HG02852 (cell line): Measurements from ENCODE around the gene CRACDL.

Experiments used
- ATAC-seq: cut with Tn5 transposase; IDR thresholded peaks from one replicate; pipeline ENCODE4 v1.9.1; 2021; ENCODE audit warnings: mild to moderate bottlenecking, moderate library complexity; ENCODE audit not compliant: unreplicated experiment

Gene CRACDL

DNA sequence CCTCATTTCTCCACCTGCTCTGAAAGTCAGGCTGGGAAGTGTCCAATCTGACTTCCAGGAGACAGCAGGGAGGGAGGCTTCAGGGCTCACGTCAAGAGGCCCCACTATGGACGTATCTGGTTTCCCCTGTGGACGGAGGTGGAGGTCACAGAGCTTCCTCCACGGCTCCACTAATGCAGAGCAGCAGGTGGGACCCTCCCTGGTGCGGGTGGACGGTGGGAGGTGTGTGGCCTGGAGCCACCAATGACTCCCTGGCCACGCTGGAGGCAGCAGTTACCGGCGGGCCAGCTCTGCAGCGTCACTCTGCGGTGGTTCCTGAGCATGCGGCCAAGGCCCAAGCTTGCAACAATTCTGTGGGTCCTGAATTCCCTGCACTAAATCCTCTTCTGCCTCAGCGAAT is 9.0 kb downstream of the CRACDL start:
- ATAC-seq, result no peak

- ATAC-seq, result no peak
These were observed 9.4 kb downstream of the CRACDL start for GRCh38 chr2:98926601-98927000.

DNA sequence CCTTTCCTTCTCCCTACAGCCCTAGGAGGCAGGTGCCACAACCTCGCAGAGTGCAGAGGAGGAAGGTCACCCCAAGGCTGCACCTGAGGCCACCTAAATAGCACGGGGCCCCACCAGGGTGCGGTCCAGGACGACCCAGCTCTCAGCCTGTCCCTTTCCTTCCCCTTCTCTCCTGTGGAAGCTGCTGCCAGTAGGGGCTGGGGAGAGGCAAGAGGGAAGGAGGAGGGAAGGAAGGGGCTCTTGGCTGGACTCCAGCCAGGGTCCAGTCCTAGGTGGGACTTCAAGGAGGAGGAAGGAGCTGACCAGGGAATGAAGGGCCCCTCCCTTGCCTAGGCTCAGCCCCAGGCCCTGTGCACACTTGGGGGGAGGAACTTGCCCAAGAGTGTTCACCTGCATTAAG is 11.1 kb downstream of the CRACDL start:
- no peak for ATAC-seq

GRCh38 chr2:98924038-98924830 is 11.8 kb downstream of the CRACDL start:
- ATAC-seq, result no peak

DNA sequence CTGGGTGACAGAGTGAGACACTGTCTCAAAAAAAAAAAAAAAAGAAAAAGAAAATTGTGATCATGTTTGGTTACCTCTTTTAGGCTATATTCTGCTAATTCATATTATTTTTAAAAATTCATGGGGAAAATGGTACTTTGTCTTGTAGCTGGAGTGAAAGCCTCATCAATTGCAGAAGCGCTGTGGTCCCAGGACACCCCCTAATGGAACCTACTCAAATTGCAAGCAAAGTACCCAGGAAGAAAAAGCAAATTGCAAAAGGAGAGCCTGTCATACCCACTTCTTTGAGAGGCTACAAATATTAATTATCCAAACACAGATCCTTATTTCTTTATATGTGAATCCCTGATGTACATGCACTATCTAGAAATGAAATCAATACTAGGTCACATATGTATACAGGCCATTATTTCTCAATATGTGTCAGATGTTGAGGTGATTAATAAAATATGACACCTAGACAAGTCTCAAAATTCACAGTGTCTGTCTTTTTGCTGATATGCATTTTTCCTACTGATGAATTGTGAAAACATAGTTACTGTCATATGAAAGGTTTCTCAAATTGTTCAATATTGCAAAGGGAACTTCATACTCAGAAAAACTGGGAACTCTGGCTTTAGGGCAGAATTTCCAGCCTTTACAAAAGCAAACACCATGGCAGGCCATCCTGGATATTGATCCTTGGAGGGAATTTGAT is 12.6 kb downstream of the CRACDL start:
- ATAC-seq, result no peak

GRCh38 chr2:98921062-98921461 is 15.0 kb downstream of the CRACDL start:
- ATAC-seq, result no peak

DNA sequence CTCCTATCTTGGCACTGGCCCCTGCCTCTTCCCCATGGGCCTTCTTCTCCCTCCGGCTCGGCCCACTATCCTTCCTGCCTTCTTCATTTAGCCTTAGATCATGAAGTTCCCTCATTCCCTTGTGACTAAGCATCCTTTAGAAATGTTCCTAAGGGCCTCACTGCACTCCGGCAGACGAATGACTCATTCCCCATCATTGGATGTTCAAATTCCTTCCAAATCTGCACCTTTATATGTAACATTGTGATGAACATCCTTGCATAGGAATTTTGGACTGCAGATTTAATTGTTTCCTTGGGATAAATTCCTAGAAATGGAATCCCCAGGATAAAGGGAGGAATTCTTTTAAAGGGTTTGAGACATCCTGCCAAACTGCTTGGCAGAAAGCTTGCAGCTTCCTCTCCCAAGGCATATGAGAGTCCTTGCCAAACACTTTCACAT is 19.0 kb downstream of the CRACDL start:
- ATAC-seq, result no peak

- no peak for ATAC-seq
These were observed 20.2 kb downstream of the CRACDL start for GRCh38 chr2:98915751-98916358.

- ATAC-seq, result no peak
These were observed 21.1 kb downstream of the CRACDL start for GRCh38 chr2:98914713-98915580.

DNA sequence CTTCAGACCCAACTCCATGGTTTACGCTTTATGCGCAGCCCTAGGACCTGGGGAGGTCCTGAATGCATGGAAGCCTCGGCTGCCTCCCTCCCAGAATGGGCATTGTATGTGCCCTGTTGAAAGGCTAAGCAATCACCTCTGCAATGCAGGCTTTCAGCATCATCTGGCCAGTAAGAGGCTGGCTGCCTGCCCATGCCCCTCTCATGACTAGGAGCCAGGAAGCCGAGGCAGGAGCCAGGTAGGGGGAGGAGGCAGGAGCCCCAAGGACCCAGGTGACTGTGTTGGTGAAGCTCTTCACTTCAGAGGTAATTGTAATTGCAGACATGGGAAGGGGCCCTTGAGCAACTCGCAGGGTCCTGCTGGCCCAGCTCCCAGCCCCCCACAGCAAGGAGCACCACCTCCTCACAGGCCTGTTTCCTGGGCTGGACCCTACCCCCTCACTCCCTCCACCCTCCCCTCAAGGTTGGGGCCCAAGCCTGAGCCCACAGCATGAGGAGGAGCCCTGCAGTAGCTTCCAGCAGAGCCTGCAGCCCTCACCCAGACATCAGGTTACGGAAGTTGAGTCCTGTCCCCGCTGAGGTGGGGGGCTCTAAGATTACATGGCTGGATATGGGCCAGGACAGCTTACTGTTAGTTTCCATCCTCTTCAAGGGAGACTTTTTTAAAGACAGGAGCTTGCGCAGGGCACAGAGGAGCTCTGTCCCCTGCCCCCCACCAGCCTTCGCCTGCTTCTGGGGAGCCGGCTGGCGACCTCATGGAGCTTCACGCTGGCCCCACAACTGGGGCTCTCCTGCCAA is 21.9 kb downstream of the CRACDL start:
- no peak for ATAC-seq

- ATAC-seq, result no peak
These were observed 22.8 kb downstream of the CRACDL start for GRCh38 chr2:98912957-98913915.

GRCh38 chr2:98912221-98912851 is 23.7 kb downstream of the CRACDL start:
- no peak for ATAC-seq

GRCh38 chr2:98911376-98912154 is 24.5 kb downstream of the CRACDL start:
- no peak for ATAC-seq

DNA sequence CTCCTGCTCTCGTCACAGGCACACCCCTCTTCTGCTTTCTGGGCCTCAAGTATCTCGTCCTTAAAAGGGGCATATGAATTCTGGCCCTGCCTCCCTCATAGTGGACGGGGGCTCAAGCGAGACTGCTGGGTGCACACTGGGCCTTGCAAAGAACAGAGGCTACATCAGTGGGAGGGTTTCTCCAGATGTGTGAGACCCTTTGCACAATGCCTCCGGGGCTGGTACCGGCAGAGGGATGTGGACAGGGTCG is 25.0 kb downstream of the CRACDL start:
- ATAC-seq, result no peak

DNA sequence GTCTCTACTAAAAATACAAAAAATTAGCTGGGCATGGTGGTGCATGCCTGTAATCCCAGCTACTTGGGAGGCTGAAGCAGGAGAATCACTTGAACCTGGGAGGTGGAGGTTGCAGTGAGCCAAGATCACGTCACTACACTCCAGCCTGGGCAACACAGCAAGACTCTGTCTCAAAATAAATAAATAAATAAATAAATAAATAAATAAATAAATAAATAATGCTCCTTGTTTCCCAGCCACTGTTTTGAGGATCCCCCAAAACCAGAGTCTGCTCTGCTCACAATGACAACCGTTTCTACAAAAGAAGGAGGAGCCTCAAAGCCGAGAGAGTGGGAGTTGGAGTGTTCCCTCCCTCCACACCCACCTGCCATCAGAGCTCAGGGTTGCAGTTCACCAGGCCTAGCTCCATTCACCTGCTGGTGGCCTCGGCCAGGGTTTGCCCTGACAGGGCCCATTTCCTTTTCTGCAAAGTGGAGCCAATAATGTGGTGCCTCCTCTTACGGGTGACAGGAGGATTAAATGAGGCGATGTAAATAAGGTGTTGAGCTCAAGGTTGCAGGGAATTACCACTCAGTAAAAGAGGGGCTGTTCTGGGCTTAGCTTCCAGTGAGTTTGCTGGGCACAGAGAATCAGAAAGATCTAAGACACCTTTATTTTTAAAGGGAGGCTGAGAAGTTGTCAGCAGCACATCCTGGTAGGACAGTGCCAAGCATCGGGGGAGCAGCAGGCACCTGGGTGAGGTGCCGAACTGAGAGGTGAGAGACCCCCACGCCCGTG is 25.5 kb downstream of the CRACDL start:
- no peak for ATAC-seq

GRCh38 chr2:98909317-98910211 is 26.5 kb downstream of the CRACDL start:
- ATAC-seq, result no peak
